Measurements from ENCODE around the gene CBFA2T3. TPM values are rescaled to one million over a fixed set of nuclear protein-coding genes. Genes with fewer than 3 reads are reported as not detected.

Gene CBFA2T3
- total RNA-seq, 1 experiment from 2014 or later = 13.7 TPM

- H3K4me3 ChIP-seq (ENCODE audit: low read depth in 2 of 2, low read length in 2 of 2) = no peak overlapping the region
- TF ChIP-seq, protein P1, sequence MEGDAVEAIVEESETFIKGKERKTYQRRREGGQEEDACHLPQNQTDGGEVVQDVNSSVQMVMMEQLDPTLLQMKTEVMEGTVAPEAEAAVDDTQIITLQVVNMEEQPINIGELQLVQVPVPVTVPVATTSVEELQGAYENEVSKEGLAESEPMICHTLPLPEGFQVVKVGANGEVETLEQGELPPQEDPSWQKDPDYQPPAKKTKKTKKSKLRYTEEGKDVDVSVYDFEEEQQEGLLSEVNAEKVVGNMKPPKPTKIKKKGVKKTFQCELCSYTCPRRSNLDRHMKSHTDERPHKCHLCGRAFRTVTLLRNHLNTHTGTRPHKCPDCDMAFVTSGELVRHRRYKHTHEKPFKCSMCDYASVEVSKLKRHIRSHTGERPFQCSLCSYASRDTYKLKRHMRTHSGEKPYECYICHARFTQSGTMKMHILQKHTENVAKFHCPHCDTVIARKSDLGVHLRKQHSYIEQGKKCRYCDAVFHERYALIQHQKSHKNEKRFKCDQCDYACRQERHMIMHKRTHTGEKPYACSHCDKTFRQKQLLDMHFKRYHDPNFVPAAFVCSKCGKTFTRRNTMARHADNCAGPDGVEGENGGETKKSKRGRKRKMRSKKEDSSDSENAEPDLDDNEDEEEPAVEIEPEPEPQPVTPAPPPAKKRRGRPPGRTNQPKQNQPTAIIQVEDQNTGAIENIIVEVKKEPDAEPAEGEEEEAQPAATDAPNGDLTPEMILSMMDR (IDR thresholded peaks at IDR 0.05) = no peak
- no peak for TF ChIP-seq POLR2AphosphoS5 (IDR thresholded peaks at IDR 0.05; ENCODE audit: low read depth, low read length)
- TF ChIP-seq, protein P2, sequence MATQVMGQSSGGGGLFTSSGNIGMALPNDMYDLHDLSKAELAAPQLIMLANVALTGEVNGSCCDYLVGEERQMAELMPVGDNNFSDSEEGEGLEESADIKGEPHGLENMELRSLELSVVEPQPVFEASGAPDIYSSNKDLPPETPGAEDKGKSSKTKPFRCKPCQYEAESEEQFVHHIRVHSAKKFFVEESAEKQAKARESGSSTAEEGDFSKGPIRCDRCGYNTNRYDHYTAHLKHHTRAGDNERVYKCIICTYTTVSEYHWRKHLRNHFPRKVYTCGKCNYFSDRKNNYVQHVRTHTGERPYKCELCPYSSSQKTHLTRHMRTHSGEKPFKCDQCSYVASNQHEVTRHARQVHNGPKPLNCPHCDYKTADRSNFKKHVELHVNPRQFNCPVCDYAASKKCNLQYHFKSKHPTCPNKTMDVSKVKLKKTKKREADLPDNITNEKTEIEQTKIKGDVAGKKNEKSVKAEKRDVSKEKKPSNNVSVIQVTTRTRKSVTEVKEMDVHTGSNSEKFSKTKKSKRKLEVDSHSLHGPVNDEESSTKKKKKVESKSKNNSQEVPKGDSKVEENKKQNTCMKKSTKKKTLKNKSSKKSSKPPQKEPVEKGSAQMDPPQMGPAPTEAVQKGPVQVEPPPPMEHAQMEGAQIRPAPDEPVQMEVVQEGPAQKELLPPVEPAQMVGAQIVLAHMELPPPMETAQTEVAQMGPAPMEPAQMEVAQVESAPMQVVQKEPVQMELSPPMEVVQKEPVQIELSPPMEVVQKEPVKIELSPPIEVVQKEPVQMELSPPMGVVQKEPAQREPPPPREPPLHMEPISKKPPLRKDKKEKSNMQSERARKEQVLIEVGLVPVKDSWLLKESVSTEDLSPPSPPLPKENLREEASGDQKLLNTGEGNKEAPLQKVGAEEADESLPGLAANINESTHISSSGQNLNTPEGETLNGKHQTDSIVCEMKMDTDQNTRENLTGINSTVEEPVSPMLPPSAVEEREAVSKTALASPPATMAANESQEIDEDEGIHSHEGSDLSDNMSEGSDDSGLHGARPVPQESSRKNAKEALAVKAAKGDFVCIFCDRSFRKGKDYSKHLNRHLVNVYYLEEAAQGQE (IDR thresholded peaks at IDR 0.05; ENCODE audit: insufficient read depth in 1 of 2, low read depth in 2 of 2, low read length in 1 of 2) = no peak
- TF ChIP-seq SIN3A (IDR thresholded peaks at IDR 0.05; ENCODE audit: borderline replicate concordance, insufficient read depth, low read depth, low read length) = no peak
- no peak for TF ChIP-seq TCF7L2 (IDR thresholded peaks at IDR 0.05; ENCODE audit: low read depth, low read length)
- no TSS peak for BruUV-seq (replicated peaks)
- H3K27me3 ChIP-seq (ENCODE audit: control insufficient read depth, insufficient read depth, low read length) = no peaks in the 10 kb centered on the region
- DNase-seq (ENCODE audit: low read depth, low spot score) (no peak), ATAC-seq (no peak)
- POLR2A ChIA-PET = no interaction called here
- H3K27ac ChIP-seq (ENCODE audit: low read length) = no peak overlapping the region
- in situ Hi-C loops (cut with HindIII; ENCODE audit: low pct_unique_long_range_greater_than_20kb, low sequenced_read_pairs) (no loop called here), intact Hi-C loops (cut with micrococcal nuclease; ENCODE audit: unreplicated experiment) (no loop called here)
- no peaks in the 10 kb centered on the region for H3K9me3 ChIP-seq (ENCODE audit: control insufficient read depth, insufficient read depth, low read depth, low read length)
- no peaks in the 10 kb centered on the region for H3K4me1 ChIP-seq (ENCODE audit: control insufficient read depth, insufficient read depth, low read length)
- no peaks in the 10 kb centered on the region for H3K36me3 ChIP-seq (ENCODE audit: control insufficient read depth, insufficient read depth, low read length)
- CTCF ChIA-PET = no interaction called here
These were observed 151.9 kb downstream of the CBFA2T3 start for GRCh38 chr16:88825146-88825545.

Other genes with a start within 250 kb of the CBFA2T3 start
- 175 TPM for gene PIEZO1, start 192.0 kb downstream of the CBFA2T3 start, total RNA-seq (2021; ENCODE audit: unreplicated experiment)
- gene CDT1, start 173.4 kb downstream of the CBFA2T3 start, total RNA-seq (2021; ENCODE audit: unreplicated experiment) = 39.9 TPM
- gene APRT, start 165.3 kb downstream of the CBFA2T3 start, total RNA-seq (2021; ENCODE audit: unreplicated experiment) = 231 TPM
- 81.6 TPM for gene GALNS, start 120.3 kb downstream of the CBFA2T3 start, total RNA-seq (2021; ENCODE audit: unreplicated experiment)
- gene TRAPPC2L, start 120.1 kb downstream of the CBFA2T3 start, total RNA-seq (2021; ENCODE audit: unreplicated experiment) = 73.8 TPM
- gene PABPN1L, start 110.5 kb downstream of the CBFA2T3 start, total RNA-seq (2021; ENCODE audit: unreplicated experiment) = not detected
- gene ACSF3, start 116.6 kb upstream of the CBFA2T3 start, total RNA-seq (2021; ENCODE audit: unreplicated experiment) = 30.8 TPM
- 0.51 TPM for gene CDH15, start 194.5 kb upstream of the CBFA2T3 start, total RNA-seq (2021; ENCODE audit: unreplicated experiment)
- gene SLC22A31, start 223.3 kb upstream of the CBFA2T3 start, total RNA-seq (2021; ENCODE audit: unreplicated experiment) = 4.5 TPM
- gene ZNF778, start 240.5 kb upstream of the CBFA2T3 start, total RNA-seq (2021; ENCODE audit: unreplicated experiment) = 15.0 TPM